Posterior vena cava (tissue), 2 donors: ENCODE measurements around the gene NAA15. TPM values are rescaled to one million over a fixed set of nuclear protein-coding genes. Genes with fewer than 3 reads are reported as not detected.
"Not testable (repeated sequence)": the region's sequence is repeated elsewhere in the genome, so short reads cannot be mapped to it uniquely, and the experiment has no call there.

ENCODE experiments used
- DNase-seq: peaks from one replicate; pipeline ENCODE4 v3.0.0-alpha.2; 2020; ENCODE audit warnings: low spot score
- intact Hi-C, 2 donors: fragments of 100-400 bp; cut with DNase I; formaldehyde crosslinking; loops; one replicate each; pipeline versions ENCODE4 v1.14.1 to v1.14.2; 2022 to 2023
- long read RNA-seq, 2 donors: library from polyadenylated mRNA; unstranded; transcript quantifications; one replicate each; pipeline ENCODE4 v2.0.0, GENCODE V29; 2020 to 2021
- total RNA-seq, 2 donors: library from RNA; stranded (reverse); fragmentation: NEBNext Ultra II Directional; extraction: Animal tissue kit (Norgen Biotek cat#: 25700); gene quantifications; one replicate each; pipeline ENCODE4 v1.2.1, GENCODE V29; 2021
- donor health status: DM: yes; HTN: yes; CAD: no.
- donor health status: DM: yes; HTN: yes; CAD: no.

Gene NAA15
- total RNA-seq: 10 to 100 TPM; 36.0 to 57.0 TPM
- long read RNA-seq, donor 1, full-length matches to known transcripts: 3 of 11 reads
- long read RNA-seq, donor 1, partial matches to known transcripts: 3 of 11 reads
- long read RNA-seq, donor 1, other reads (novel, unspliced or antisense): 5 of 11 reads
- long read RNA-seq, donor 2, partial matches to known transcripts: 58 of 62 reads
- long read RNA-seq, donor 2, other reads (novel, unspliced or antisense): 4 of 62 reads

GRCh38 chr4:139301113-139301820 lies at the start of gene NAA15:
NAA15 (plus strand) TSS chr4:139301505; CDS start chr4:139301778, 273 bp downstream.
- peak; percentile 99 for DNase-seq
- intact Hi-C loops: no loop called here

GRCh38 chr4:139253046-139253445 lies 48.3 kb upstream of the NAA15 start:
- intact Hi-C loops: no loop called here

GRCh38 chr4:139253713-139254112 lies 47.6 kb upstream of the NAA15 start:
- intact Hi-C loops: no loop called here
- DNase-seq: no peak

More at GRCh38 chr4:139253046-139253445, 48.3 kb upstream of the NAA15 start:
- no peak for DNase-seq

- DNase-seq, intact Hi-C loops: not testable (repeated sequence)
Observed at GRCh38 chr4:139255581-139255980, 45.7 kb upstream of the NAA15 start.

- DNase-seq: no peak
- intact Hi-C loops: no loop called here
Observed at GRCh38 chr4:139256349-139256748, 45.0 kb upstream of the NAA15 start.

GRCh38 chr4:139265654-139266053 lies 35.7 kb upstream of the NAA15 start:
- no peak for DNase-seq
- intact Hi-C loops: no loop called here

- no peak for DNase-seq
- intact Hi-C loops: no loop called here
Observed at GRCh38 chr4:139266208-139266582, 35.1 kb upstream of the NAA15 start.

- peak; percentile 90 for DNase-seq
- intact Hi-C loops: no loop called here
Observed at GRCh38 chr4:139266583-139267257, 34.6 kb upstream of the NAA15 start.

GRCh38 chr4:139267301-139267700 lies 34.0 kb upstream of the NAA15 start:
- intact Hi-C loops: no loop called here

GRCh38 chr4:139273835-139274234 lies 27.5 kb upstream of the NAA15 start:
- intact Hi-C loops: loop anchor here in 1 of 2 donors (2.0 kb wide), 1 partner anchor 55 kb away; no protein-coding TSS in a partner anchor
- DNase-seq: no peak

More at GRCh38 chr4:139267301-139267700, 34.0 kb upstream of the NAA15 start:
- no peak for DNase-seq

GRCh38 chr4:139274790-139275189 lies 26.5 kb upstream of the NAA15 start:
- intact Hi-C loops: no loop called here
- DNase-seq: no peak

GRCh38 chr4:139275281-139275735 lies 26.0 kb upstream of the NAA15 start:
- DNase-seq: no peak
- intact Hi-C loops: no loop called here

GRCh38 chr4:139278485-139278884 lies 22.8 kb upstream of the NAA15 start:
- no peak for DNase-seq
- intact Hi-C loops: no loop called here

GRCh38 chr4:139278912-139279759 lies 22.2 kb upstream of the NAA15 start:
- intact Hi-C loops: no loop called here
- DNase-seq: no peak

- intact Hi-C loops: loop anchor here in 1 of 2 donors (10.0 kb wide), 1 partner anchor 175 kb away; no protein-coding TSS in a partner anchor
- DNase-seq: peak; percentile 84
Observed at GRCh38 chr4:139279760-139280620, 21.3 kb upstream of the NAA15 start, which contains the start of gene MGARP. MGARP (minus strand) TSS chr4:139280225; CDS start chr4:139280158, 67 bp downstream.

GRCh38 chr4:139282065-139282720 lies 19.1 kb upstream of the NAA15 start:
- intact Hi-C loops: loop anchor here in 1 of 2 donors (10.0 kb wide), 1 partner anchor 177 kb away; no protein-coding TSS in a partner anchor
- DNase-seq: no peak

- intact Hi-C loops: loop anchor here in 1 of 2 donors (10.0 kb wide), 1 partner anchor 178 kb away; no protein-coding TSS in a partner anchor
- no peak for DNase-seq
Observed at GRCh38 chr4:139282721-139283075, 18.6 kb upstream of the NAA15 start.
